SU-DHL-6 (cell line): ENCODE results near the gene PCDHB5.
"Not testable (repeated sequence)": the region's sequence is repeated elsewhere in the genome, so short reads cannot be mapped to it uniquely, and the experiment has no call there.

Experiments
- H2AFZ ChIP-seq: fragments of 200-600 bp; sonication (generic); 2 replicates; pipeline ENCODE4 v1.6.1; 2014; ENCODE audit warnings: low read depth, mild to moderate bottlenecking, moderate library complexity, mixed read lengths, antibody characterized with exemption, low read length; ENCODE audit not compliant: severe bottlenecking
- H3F3A ChIP-seq: fragments of 200-600 bp; shearing (Covaris generic); 2 replicates; pipeline ENCODE4 v1.6.0; 2016; ENCODE audit warnings: antibody characterized with exemption, mild to moderate bottlenecking; ENCODE audit not compliant: insufficient read depth
- H3K27ac ChIP-seq: fragments of 200-600 bp; sonication (generic); 2 replicates; pipeline ENCODE4 v1.5.1; 2016; ENCODE audit warnings: low read depth, mild to moderate bottlenecking, low read length, moderate library complexity, mixed read lengths
- H3K27me3 ChIP-seq: fragments of 200-600 bp; sonication (generic), shearing (Covaris generic); 2 replicates; pipeline ENCODE4 v1.6.0; 2014; ENCODE audit warnings: mild to moderate bottlenecking, low read length
- H3K36me3 ChIP-seq: fragments of 200-600 bp; sonication (generic); 2 replicates; pipeline ENCODE4 v1.6.1; 2014; ENCODE audit warnings: mild to moderate bottlenecking, low read length, mixed read lengths
- H3K4me2 ChIP-seq: fragments of 300-600, 200-600 bp; shearing (Covaris generic), sonication (generic); 2 replicates; pipeline ENCODE4 v1.6.0; 2014; ENCODE audit warnings: low read length, low read depth, mild to moderate bottlenecking; ENCODE audit not compliant: poor library complexity, severe bottlenecking
- H3K4me3 ChIP-seq: fragments of 200-600 bp; sonication (generic); 2 replicates; pipeline ENCODE4 v1.5.1; 2014; ENCODE audit warnings: antibody characterized with exemption, low read length, mild to moderate bottlenecking, mixed read lengths; ENCODE audit not compliant: insufficient read depth, poor library complexity, severe bottlenecking
- H3K79me2 ChIP-seq: fragments of 200-600 bp; sonication (generic); 2 replicates; pipeline ENCODE4 v1.6.1; 2014; ENCODE audit warnings: mild to moderate bottlenecking, low read length, moderate library complexity; ENCODE audit not compliant: insufficient read depth
- H3K9ac ChIP-seq: fragments of 200-600 bp; sonication (generic); 2 replicates; pipeline ENCODE4 v1.7.0; 2014; ENCODE audit warnings: mild to moderate bottlenecking, low read length
- H3K9me2 ChIP-seq: fragments of 200-600 bp; sonication (generic); replicated peaks from 2 replicates; pipeline ENCODE4 v1.6.1; 2014; ENCODE audit warnings: low read length; ENCODE audit not compliant: insufficient read depth
- H3K9me3 ChIP-seq: fragments of 200-600 bp; sonication (generic); 2 replicates; pipeline ENCODE4 v1.6.1; 2014; ENCODE audit warnings: low read length, mixed read lengths; ENCODE audit not compliant: insufficient read depth
- H4K20me1 ChIP-seq: fragments of 200-600 bp; sonication (generic); 2 replicates; pipeline ENCODE4 v1.6.1; 2014; ENCODE audit warnings: low read depth, mild to moderate bottlenecking, antibody characterized with exemption, low read length, moderate library complexity, mixed read lengths
- CTCF ChIP-seq: fragments of 200-600 bp; sonication (generic); IDR thresholded peaks from one replicate; pipeline ENCODE4 v1.5.1; 2017; ENCODE audit warnings: antibody characterized with exemption, mild to moderate bottlenecking, low read length, moderate library complexity; ENCODE audit not compliant: insufficient read depth, poor library complexity, severe bottlenecking
- EZH2phosphoT487 ChIP-seq: fragments of 200-600 bp; sonication (generic), shearing (Covaris generic); conservative IDR thresholded peaks from 2 replicates; pipeline ENCODE4 v1.6.1; 2018; ENCODE audit warnings: mild to moderate bottlenecking, antibody characterized with exemption, low read length, moderate library complexity, mixed read lengths

The PCDHB5 gene

DNA sequence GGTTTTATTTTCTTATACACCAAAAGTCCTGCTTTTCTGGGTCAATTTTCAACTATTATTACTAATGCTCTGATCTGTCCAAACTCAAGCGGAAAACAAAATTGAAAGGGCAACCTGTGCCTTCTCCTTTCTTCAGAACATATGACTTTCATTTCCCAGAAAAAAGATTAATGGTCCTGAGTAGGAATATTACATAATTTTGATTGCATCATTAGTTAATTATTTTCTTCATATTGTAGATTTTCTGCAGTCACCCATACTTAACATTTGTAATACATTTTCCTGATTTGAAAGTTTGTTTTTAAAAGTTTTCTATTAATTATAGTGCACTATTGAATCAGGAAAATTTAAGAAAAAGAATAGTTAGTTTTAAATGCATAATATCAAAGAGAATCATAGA lies 40.9 kb downstream of the PCDHB5 start:
- Histone ChIP-seq H3K27me3 (peaks cover 3% of the 10 kb centered on the region; the same call in 1 of the 2 replicates), H3K9ac (no peak overlapping the region), H3K4me2 (no peak overlapping the region), H3K9me2 (no peaks in the 10 kb centered on the region), H2AFZ (no peak overlapping the region), H3K79me2 (no peaks in the 10 kb centered on the region), H3K4me3 (no peak overlapping the region), H3K27ac (no peak overlapping the region), H3K36me3 (no peaks in the 10 kb centered on the region), H4K20me1 (no peaks in the 10 kb centered on the region; the same call in 1 of the 2 replicates), H3F3A (no peaks in the 10 kb centered on the region), H3K9me3 (no peaks in the 10 kb centered on the region)
- TF ChIP-seq CTCF (no peak), EZH2phosphoT487 (no peak)

- H2AFZ ChIP-seq, H3K36me3 ChIP-seq, H3K27me3 ChIP-seq, H3K9me2 ChIP-seq, H3K9ac ChIP-seq, H3F3A ChIP-seq, H3K9me3 ChIP-seq, H4K20me1 ChIP-seq, H3K4me3 ChIP-seq, H3K27ac ChIP-seq, H3K79me2 ChIP-seq, H3K4me2 ChIP-seq: not testable (repeated sequence)
Observed at GRCh38 chr5:141177577-141178191, 42.7 kb downstream of the PCDHB5 start, which contains the start of gene PCDHB8. Gene PCDHB8 (plus strand): TSS chr5:141177790. CDS start chr5:141178035, 245 bp downstream.

DNA sequence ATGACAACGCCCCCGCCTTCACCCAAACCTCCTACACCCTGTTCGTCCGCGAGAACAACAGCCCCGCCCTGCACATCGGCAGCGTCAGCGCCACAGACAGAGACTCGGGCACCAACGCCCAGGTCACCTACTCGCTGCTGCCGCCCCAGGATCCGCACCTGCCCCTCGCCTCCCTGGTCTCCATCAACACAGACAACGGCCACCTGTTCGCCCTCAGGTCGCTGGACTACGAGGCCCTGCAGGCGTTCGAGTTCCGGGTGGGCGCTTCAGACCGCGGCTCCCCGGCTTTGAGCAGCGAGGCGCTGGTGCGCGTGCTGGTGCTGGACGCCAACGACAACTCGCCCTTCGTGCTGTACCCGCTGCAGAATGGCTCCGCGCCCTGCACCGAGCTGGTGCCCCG lies 44.4 kb downstream of the PCDHB5 start:
- not testable (repeated sequence) for H4K20me1 ChIP-seq, H3K27ac ChIP-seq, H3K9ac ChIP-seq, H3K4me3 ChIP-seq, H3K79me2 ChIP-seq, H3K27me3 ChIP-seq, H3K36me3 ChIP-seq, H3K4me2 ChIP-seq, H3F3A ChIP-seq, H3K9me2 ChIP-seq, H3K9me3 ChIP-seq, H2AFZ ChIP-seq

DNA sequence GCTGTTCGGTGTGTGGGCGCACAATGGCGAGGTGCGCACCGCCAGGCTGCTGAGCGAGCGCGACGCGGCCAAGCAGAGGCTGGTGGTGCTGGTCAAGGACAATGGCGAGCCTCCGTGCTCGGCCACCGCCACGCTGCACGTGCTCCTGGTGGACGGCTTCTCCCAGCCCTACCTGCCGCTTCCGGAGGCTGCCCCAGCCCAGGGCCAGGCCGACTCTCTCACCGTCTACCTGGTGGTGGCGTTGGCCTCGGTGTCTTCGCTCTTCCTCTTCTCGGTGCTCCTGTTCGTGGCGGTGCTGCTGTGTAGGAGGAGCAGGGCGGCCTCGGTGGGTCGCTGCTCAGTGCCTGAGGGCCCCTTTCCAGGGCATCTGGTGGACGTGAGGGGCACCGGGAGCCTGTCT lies 44.9 kb downstream of the PCDHB5 start:
- H3F3A ChIP-seq, H2AFZ ChIP-seq, H3K9me2 ChIP-seq: not testable (repeated sequence)

GRCh38 chr5:141180313-141180712 lies 45.3 kb downstream of the PCDHB5 start:
- Histone ChIP-seq H3K9ac (no peak overlapping the region), H3K4me2 (no peak overlapping the region), H3K4me3 (no peak overlapping the region), H3K36me3 (no peaks in the 10 kb centered on the region), H3K79me2 (no peaks in the 10 kb centered on the region), H3K9me3 (no peaks in the 10 kb centered on the region), H4K20me1 (no peaks in the 10 kb centered on the region; the same call in 1 of the 2 replicates), H3K27ac (no peak overlapping the region), H3K9me2 (no peaks in the 10 kb centered on the region), H3F3A (no peaks in the 10 kb centered on the region), H2AFZ (no peak overlapping the region), H3K27me3 (peaks cover 3% of the 10 kb centered on the region; the same call in 1 of the 2 replicates)
- TF ChIP-seq EZH2phosphoT487 (no peak), CTCF (no peak)

More for the DNA sequence above, 44.9 kb downstream of the PCDHB5 start:
- H3K4me3 ChIP-seq, H3K9ac ChIP-seq, H3K36me3 ChIP-seq, H3K4me2 ChIP-seq, H3K27me3 ChIP-seq, H3K27ac ChIP-seq, H3K79me2 ChIP-seq, H4K20me1 ChIP-seq, H3K9me3 ChIP-seq: not testable (repeated sequence)
